SK-N-MC (cell line): ENCODE data around the gene GYG1.

Source experiments
- DNase-seq: peaks from one replicate; pipeline ENCODE4 v3.0.0-alpha.2; 2011; ENCODE audit warnings: low read depth, low spot score
- H3K27ac ChIP-seq: fragments of 200-600 bp; sonication (generic); 2 replicates; pipeline ENCODE4 v1.5.1; 2016; ENCODE audit warnings: mixed run types
- H3K36me3 ChIP-seq: fragments of 200-600 bp; sonication (generic); 2 replicates; pipeline ENCODE4 v1.6.1; 2017; ENCODE audit warnings: antibody characterized with exemption, low read length, mixed read lengths; ENCODE audit not compliant: insufficient read depth
- H3K4me3 ChIP-seq: fragments of 200-600 bp; sonication (generic); 2 replicates; pipeline ENCODE4 v1.5.1; 2016
- H3K9ac ChIP-seq: fragments of 200-600 bp; sonication (generic); 2 replicates; pipeline ENCODE4 v1.8.0; 2017; ENCODE audit warnings: mixed run types, mixed read lengths; ENCODE audit not compliant: insufficient read length
- H3K9me3 ChIP-seq: fragments of 200-600 bp; sonication (generic); 2 replicates; pipeline ENCODE4 v1.6.1; 2017; ENCODE audit warnings: low read depth, mild to moderate bottlenecking, antibody characterized with exemption, low read length, moderate library complexity, mixed read lengths
- EZH2 ChIP-seq: fragments of 200-600 bp; sonication (generic); IDR thresholded peaks from one replicate; pipeline ENCODE4 v1.6.1; 2017; ENCODE audit warnings: antibody characterized with exemption
- FOXP2 ChIP-seq: optimal IDR thresholded peaks from 2 replicates; pipeline ENCODE3; 2011; ENCODE audit warnings: mild to moderate bottlenecking, moderate library complexity; ENCODE audit not compliant: insufficient read depth; ENCODE audit errors: extremely low read length, control extremely low read depth
- POLR2AphosphoS5 ChIP-seq: IDR thresholded peaks from 2 replicates; pipeline ENCODE4 v1.6.1; 2012; ENCODE audit warnings: mild to moderate bottlenecking, low read depth, low read length, borderline replicate concordance

Gene GYG1

DNA sequence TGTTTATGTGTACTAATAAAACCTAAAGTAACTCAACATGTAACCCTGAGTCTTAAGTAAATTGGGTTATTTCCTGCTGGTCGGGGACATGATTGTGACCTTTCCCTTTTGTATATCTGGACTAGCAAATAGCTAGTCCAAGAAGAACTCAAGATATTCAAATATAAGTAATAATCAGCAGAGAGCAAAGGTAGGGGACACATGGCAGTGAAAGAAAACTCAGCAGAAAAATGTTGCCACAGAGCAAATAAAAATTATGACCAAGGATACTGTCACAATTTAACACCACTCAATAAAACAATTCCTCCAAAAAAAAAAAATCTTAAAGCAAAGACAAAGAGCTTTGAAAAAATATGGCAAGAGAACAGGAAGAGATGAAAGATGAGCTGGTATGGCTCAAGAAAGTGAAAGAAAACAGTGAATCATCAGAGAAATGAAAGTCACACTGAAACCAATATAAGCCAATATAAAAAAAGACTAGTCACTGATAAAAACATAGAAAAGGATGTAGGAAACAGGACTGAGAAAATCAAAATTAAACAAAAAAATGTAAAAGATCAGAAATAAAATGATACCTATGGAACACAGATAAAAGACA is 51.5 kb downstream of the GYG1 start:
- H3K36me3 ChIP-seq: peaks cover 95% of the 10 kb centered on the region
- TF ChIP-seq FOXP2 (no peak), POLR2AphosphoS5 (no peak), EZH2 (no peak)
- H3K9ac ChIP-seq: no peak overlapping the region
- no peak for DNase-seq
- H3K27ac ChIP-seq: no peak overlapping the region
- no peak overlapping the region for H3K4me3 ChIP-seq
- no peaks in the 10 kb centered on the region for H3K9me3 ChIP-seq

DNA sequence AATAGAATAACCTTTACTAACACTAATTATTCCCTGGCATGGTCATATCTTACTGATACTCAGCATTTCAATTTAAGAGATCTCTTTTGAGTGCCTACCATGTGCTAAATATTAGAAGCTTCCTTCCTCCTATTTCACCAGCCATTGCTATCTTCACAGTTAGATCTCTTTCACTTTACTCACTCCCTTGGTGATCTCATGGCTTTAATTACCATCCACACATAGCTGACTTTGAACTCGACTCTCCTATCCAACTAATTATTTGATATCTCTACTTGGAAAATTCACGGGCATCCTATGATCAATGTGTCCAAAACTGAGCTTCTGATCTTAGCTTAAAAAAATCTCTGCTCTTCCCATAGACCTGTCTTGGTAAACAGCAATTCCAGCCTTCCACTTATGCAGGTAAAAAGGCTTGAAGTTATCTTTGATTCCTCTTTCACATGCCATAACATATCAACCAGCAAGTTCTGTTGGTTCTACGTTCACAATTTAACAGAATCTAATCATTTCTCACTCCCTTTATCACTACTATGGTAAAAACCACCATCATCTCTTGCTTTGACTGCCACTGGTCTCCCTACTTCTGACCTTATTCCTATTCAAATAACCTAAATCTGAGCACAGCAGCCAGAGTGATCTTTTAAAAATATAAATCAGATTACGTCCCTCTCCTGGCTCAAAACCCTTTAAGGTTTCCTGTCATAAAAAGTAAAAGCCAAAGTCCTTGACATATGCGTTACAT is 53.2 kb downstream of the GYG1 start:
- Histone ChIP-seq H3K4me3 (no peak overlapping the region), H3K36me3 (peaks cover 94% of the 10 kb centered on the region), H3K9me3 (no peaks in the 10 kb centered on the region), H3K27ac (no peak overlapping the region), H3K9ac (no peak overlapping the region)
- DNase-seq: no peak
- TF ChIP-seq FOXP2 (no peak), EZH2 (no peak), POLR2AphosphoS5 (no peak)

DNA sequence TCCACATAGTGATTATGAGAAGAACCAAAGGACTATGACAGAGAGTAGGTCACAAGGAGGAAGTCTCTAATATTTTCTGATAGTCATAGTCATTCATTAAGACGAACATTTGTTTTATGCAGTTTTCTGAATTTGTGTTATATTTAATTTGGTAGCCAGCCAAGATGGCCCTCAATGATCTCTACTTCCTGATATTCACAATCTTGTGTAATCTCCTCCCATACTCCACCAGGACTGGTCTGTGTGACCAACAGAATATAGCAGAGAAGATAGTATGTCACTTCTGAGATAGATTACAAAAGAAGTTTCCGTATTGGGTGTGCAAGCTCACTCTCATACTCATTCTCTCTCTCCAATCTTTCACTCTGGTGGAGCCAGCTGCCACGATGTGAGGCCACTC is 64.2 kb downstream of the GYG1 start:
- H3K9me3 ChIP-seq: no peaks in the 10 kb centered on the region
- DNase-seq: no peak

DNA sequence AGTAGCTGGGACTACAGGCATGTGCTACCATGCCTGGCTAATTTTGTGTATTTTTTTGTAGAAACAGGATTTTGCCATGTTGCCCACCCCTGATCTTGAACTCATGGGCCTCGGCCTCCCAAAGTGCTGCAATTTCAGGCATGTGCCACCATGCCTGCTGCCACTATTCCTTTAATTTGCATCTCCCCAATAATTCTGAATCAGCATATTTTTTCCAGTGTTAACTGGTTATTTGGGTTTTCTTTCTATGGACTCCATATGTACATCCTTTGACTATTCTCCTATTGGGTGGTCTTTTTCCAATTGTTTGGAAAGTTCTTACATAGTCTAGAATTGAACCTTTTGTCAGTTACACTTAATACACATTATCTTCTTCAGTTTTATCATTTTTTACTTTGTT is 66.9 kb downstream of the GYG1 start:
- DNase-seq: no peak
- Histone ChIP-seq H3K9me3 (no peaks in the 10 kb centered on the region), H3K36me3 (peaks cover 95% of the 10 kb centered on the region), H3K9ac (no peak overlapping the region), H3K4me3 (no peak overlapping the region), H3K27ac (no peak overlapping the region)
- no peak for TF ChIP-seq FOXP2
- no peak for TF ChIP-seq POLR2AphosphoS5
- no peak for TF ChIP-seq EZH2

More for the DNA sequence above, 64.2 kb downstream of the GYG1 start:
- Histone ChIP-seq H3K27ac (no peak overlapping the region), H3K4me3 (no peak overlapping the region), H3K36me3 (peaks cover 95% of the 10 kb centered on the region), H3K9ac (no peak overlapping the region)
- TF ChIP-seq POLR2AphosphoS5 (no peak), FOXP2 (no peak), EZH2 (no peak)

DNA sequence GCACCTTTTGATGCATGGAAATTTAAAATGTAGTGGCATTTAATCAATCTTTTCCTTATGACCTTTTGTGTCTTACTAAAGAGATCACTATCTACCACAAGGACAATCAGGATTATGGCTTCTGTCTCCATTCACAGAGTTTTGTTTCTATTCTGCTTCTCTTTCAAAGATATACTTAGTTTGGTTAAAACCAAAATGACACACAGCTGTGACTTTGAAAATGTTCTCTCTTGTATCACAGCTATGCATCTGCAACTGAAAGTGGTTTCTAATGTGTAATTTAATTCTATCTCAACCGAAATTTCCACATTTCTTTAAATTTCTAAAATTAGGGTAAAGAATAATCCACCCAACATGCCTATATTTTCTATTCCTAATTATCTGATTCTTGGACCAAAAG is 67.3 kb downstream of the GYG1 start:
- H3K9ac ChIP-seq: no peak overlapping the region
- DNase-seq: no peak
- peaks cover 95% of the 10 kb centered on the region for H3K36me3 ChIP-seq
- H3K4me3 ChIP-seq: no peak overlapping the region
- no peak overlapping the region for H3K27ac ChIP-seq
- H3K9me3 ChIP-seq: no peaks in the 10 kb centered on the region
- no peak for TF ChIP-seq EZH2
- TF ChIP-seq POLR2AphosphoS5: no peak
- no peak for TF ChIP-seq FOXP2

DNA sequence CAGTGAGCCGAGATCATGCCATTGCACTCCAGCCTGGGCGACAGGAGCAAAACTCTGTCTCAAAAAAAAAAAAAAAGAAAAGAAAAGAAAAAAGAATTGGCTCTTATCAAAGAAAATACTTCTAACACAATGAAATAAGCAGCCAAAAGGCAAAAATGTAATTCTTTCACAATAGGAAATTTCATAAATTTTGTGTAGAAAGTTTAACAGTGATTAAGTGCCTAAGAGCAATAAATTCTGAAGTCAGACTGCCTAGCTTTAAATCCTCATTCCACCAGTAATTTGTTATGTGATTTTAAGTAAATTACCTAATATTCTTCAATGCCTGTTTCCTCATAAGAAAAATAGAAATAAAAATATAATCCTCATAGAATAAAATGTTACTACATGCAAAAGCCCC is 70.4 kb downstream of the GYG1 start:
- H3K9ac ChIP-seq: no peak overlapping the region
- TF ChIP-seq FOXP2 (no peak), EZH2 (no peak), POLR2AphosphoS5 (no peak)
- H3K27ac ChIP-seq: no peak overlapping the region
- DNase-seq: no peak
- no peaks in the 10 kb centered on the region for H3K9me3 ChIP-seq
- no peak overlapping the region for H3K4me3 ChIP-seq
- peaks cover 96% of the 10 kb centered on the region for H3K36me3 ChIP-seq

DNA sequence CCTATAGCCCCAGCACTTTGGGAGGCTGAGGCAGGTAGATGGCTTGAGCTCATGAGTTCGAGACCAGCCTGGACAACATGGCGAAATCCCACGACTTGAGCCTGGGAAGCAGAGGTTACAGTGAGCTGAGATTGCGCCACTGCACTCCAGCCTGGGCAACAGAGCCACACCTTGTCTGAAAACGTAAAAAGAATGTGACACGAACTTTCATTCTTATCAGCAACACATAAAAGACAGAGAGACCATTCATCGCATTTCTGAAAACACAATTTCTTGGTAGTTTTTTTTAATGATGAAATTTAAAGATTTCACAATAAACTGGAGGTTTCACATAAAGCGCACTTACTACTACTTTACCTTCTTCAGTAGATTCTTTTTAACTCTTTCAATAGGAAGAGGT is 76.5 kb downstream of the GYG1 start:
- TF ChIP-seq EZH2 (no peak), POLR2AphosphoS5 (no peak), FOXP2 (no peak)
- Histone ChIP-seq H3K9ac (no peak overlapping the region), H3K27ac (no peak overlapping the region), H3K9me3 (no peaks in the 10 kb centered on the region), H3K4me3 (no peak overlapping the region), H3K36me3 (peaks cover 98% of the 10 kb centered on the region)
- DNase-seq: no peak
